HEK293 (cell line): Measurements from ENCODE around the gene PARD3.

Experiments
- CTCF ChIA-PET: fragments of 350-600 bp; formaldehyde crosslinking; extraction: SDS; loops from one replicate; lab custom pipeline; 2021; ENCODE audit warnings: antibody characterized with exemption; lab: Yijun Ruan, JAX
- POLR2A ChIA-PET: fragments of 300-600 bp; formaldehyde crosslinking; extraction: SDS; loops from one replicate; lab custom pipeline; 2020; ENCODE audit warnings: antibody characterized with exemption, inconsistent platforms; lab: Yijun Ruan, JAX
- H3K27ac ChIP-seq: fragments of 200-500 bp; sonication (Bioruptor generic); 2 replicates; pipeline ENCODE4 v1.5.1; 2014; ENCODE audit warnings: low read depth, low read length, control low read depth, inconsistent platforms; ENCODE audit errors: extremely low read depth
- H3K36me3 ChIP-seq, 2 experiments: fragments of 200-500 bp in 1 of 2; sonication (Bioruptor generic) in 1 of 2; 1 replicate in 1 of 2; 2 replicates in 1 of 2; pipeline ENCODE4 v1.5.1; 2014 to 2017; ENCODE audit warnings: inconsistent platforms in 2 of 2, low read length in 2 of 2; ENCODE audit not compliant: control insufficient read depth in 2 of 2, insufficient read depth in 1 of 2
- H3K4me1 ChIP-seq: fragments of 200-500 bp; sonication (Bioruptor generic); 2 replicates; pipeline ENCODE4 v1.5.1; 2014; ENCODE audit warnings: mild to moderate bottlenecking, low read length, inconsistent platforms; ENCODE audit not compliant: control insufficient read depth, insufficient read depth
- H3K4me3 ChIP-seq: 2 replicates; pipeline ENCODE4 v1.5.1; 2011; ENCODE audit warnings: low read depth, mild to moderate bottlenecking, control low read depth, low read length, moderate library complexity
- H3K9me3 ChIP-seq: fragments of 200-500 bp; sonication (Bioruptor generic); 2 replicates; pipeline ENCODE4 v1.5.1; 2014; ENCODE audit warnings: low read depth, low read length, inconsistent platforms; ENCODE audit not compliant: control insufficient read depth, insufficient read depth
- BCL11B ChIP-seq: fragments of 450-650 bp; formaldehyde crosslinking; IDR thresholded peaks from 2 replicates; pipeline ENCODE4 v1.5.1; 2016; ENCODE audit warnings: low read depth, missing biosample characterization, missing genetic modification characterization
- BCL6B ChIP-seq: fragments of 450-650 bp; formaldehyde crosslinking; IDR thresholded peaks from 2 replicates; pipeline ENCODE4 v1.5.1; 2017; ENCODE audit warnings: missing biosample characterization, missing genetic modification characterization
- HOXD13 ChIP-seq: sonication (generic); formaldehyde crosslinking; IDR thresholded peaks from 2 replicates; pipeline ENCODE4 v1.8.0; 2022; ENCODE audit warnings: missing genetic modification reagents, borderline replicate concordance
- KLF16 ChIP-seq: fragments of 450-650 bp; formaldehyde crosslinking; IDR thresholded peaks from 2 replicates; pipeline ENCODE4 v1.5.1; 2017; ENCODE audit warnings: missing biosample characterization, missing genetic modification characterization
- OVOL3 ChIP-seq: fragments of 450-650 bp; formaldehyde crosslinking; IDR thresholded peaks from 2 replicates; pipeline ENCODE4 v1.5.1; 2016; ENCODE audit warnings: missing biosample characterization, missing genetic modification characterization
- SETDB1 ChIP-seq: IDR thresholded peaks from one replicate; pipeline ENCODE4 v1.6.1; 2017; ENCODE audit warnings: mild to moderate bottlenecking, low read length, moderate library complexity, mixed read lengths; ENCODE audit not compliant: insufficient read length
- SP7 ChIP-seq: fragments of 450-650 bp; formaldehyde crosslinking; IDR thresholded peaks from 2 replicates; pipeline ENCODE4 v1.5.1; 2016; ENCODE audit warnings: missing biosample characterization, missing genetic modification characterization
- ZBTB1 ChIP-seq: fragments of 450-650 bp; formaldehyde crosslinking; IDR thresholded peaks from 2 replicates; pipeline ENCODE4 v1.5.1; 2016; ENCODE audit warnings: missing biosample characterization, missing genetic modification characterization
- ZFP37 ChIP-seq: fragments of 450-650 bp; formaldehyde crosslinking; IDR thresholded peaks from 2 replicates; pipeline ENCODE4 v1.5.1; 2016; ENCODE audit warnings: missing biosample characterization, missing genetic modification characterization
- ZFP41 ChIP-seq: fragments of 450-650 bp; formaldehyde crosslinking; IDR thresholded peaks from 2 replicates; pipeline ENCODE4 v1.5.1; 2016; ENCODE audit warnings: missing biosample characterization, missing genetic modification characterization, borderline replicate concordance
- ZNF10 ChIP-seq: fragments of 450-650 bp; formaldehyde crosslinking; IDR thresholded peaks from 2 replicates; pipeline ENCODE4 v1.5.1; 2017; ENCODE audit warnings: missing biosample characterization, missing genetic modification characterization
- ZNF114 ChIP-seq: fragments of 450-650 bp; formaldehyde crosslinking; IDR thresholded peaks from 2 replicates; pipeline ENCODE4 v1.5.0; 2017; ENCODE audit warnings: missing biosample characterization, missing genetic modification characterization
- ZNF121 ChIP-seq: fragments of 450-650 bp; formaldehyde crosslinking; IDR thresholded peaks from 2 replicates; pipeline ENCODE4 v1.5.1; 2016; ENCODE audit warnings: missing biosample characterization, missing genetic modification characterization
- ZNF132 ChIP-seq: fragments of 450-650 bp; formaldehyde crosslinking; IDR thresholded peaks from 2 replicates; pipeline ENCODE4 v1.5.1; 2017; ENCODE audit warnings: missing biosample characterization, missing genetic modification characterization, borderline replicate concordance
- ZNF138 ChIP-seq: fragments of 450-650 bp; formaldehyde crosslinking; IDR thresholded peaks from 2 replicates; pipeline ENCODE4 v1.5.1; 2016; ENCODE audit warnings: missing biosample characterization, missing genetic modification characterization, borderline replicate concordance
- ZNF157 ChIP-seq: fragments of 450-650 bp; formaldehyde crosslinking; IDR thresholded peaks from 2 replicates; pipeline ENCODE4 v1.5.1; 2016; ENCODE audit warnings: missing biosample characterization, missing genetic modification characterization
- ZNF16 ChIP-seq: fragments of 450-650 bp; formaldehyde crosslinking; IDR thresholded peaks from 2 replicates; pipeline ENCODE4 v1.5.1; 2016; ENCODE audit warnings: low read depth, missing biosample characterization, missing genetic modification characterization
- ZNF280C ChIP-seq: fragments of 450-650 bp; formaldehyde crosslinking; IDR thresholded peaks from 2 replicates; pipeline ENCODE4 v1.5.1; 2016; ENCODE audit warnings: missing biosample characterization, missing genetic modification characterization
- ZNF311 ChIP-seq: fragments of 450-650 bp; formaldehyde crosslinking; IDR thresholded peaks from 2 replicates; pipeline ENCODE4 v1.5.1; 2017; ENCODE audit warnings: missing biosample characterization, missing genetic modification characterization, borderline replicate concordance
- ZNF335 ChIP-seq: fragments of 450-650 bp; formaldehyde crosslinking; conservative IDR thresholded peaks from 2 replicates; pipeline ENCODE4 v1.5.1; 2016; ENCODE audit warnings: missing biosample characterization, missing genetic modification characterization
- ZNF394 ChIP-seq: fragments of 450-650 bp; formaldehyde crosslinking; IDR thresholded peaks from 2 replicates; pipeline ENCODE4 v1.5.1; 2016; ENCODE audit warnings: missing biosample characterization, missing genetic modification characterization, mild to moderate bottlenecking, moderate library complexity, borderline replicate concordance
- ZNF555 ChIP-seq: fragments of 450-650 bp; formaldehyde crosslinking; conservative IDR thresholded peaks from 2 replicates; pipeline ENCODE4 v1.5.1; 2017; ENCODE audit warnings: missing biosample characterization, mild to moderate bottlenecking, missing genetic modification characterization, inconsistent platforms
- ZNF654 ChIP-seq: fragments of 450-650 bp; formaldehyde crosslinking; IDR thresholded peaks from 2 replicates; pipeline ENCODE4 v1.5.1; 2016; ENCODE audit warnings: low read depth, missing biosample characterization, missing genetic modification characterization
- ZNF677 ChIP-seq: fragments of 450-650 bp; IDR thresholded peaks from 2 replicates; pipeline ENCODE4 v1.5.0; 2018; ENCODE audit warnings: missing biosample characterization, mild to moderate bottlenecking, missing genetic modification characterization, moderate library complexity
- ZNF701 ChIP-seq: fragments of 450-650 bp; formaldehyde crosslinking; IDR thresholded peaks from 2 replicates; pipeline ENCODE4 v1.5.1; 2016; ENCODE audit warnings: missing biosample characterization, missing genetic modification characterization
- ZNF704 ChIP-seq: fragments of 450-650 bp; formaldehyde crosslinking; IDR thresholded peaks from 2 replicates; pipeline ENCODE4 v1.5.1; 2016; ENCODE audit warnings: missing biosample characterization, missing genetic modification characterization
- ZNF76 ChIP-seq: fragments of 450-650 bp; formaldehyde crosslinking; IDR thresholded peaks from 2 replicates; pipeline ENCODE4; 2016; ENCODE audit warnings: low read depth, missing biosample characterization, missing genetic modification characterization, borderline replicate concordance
- ZSCAN30 ChIP-seq: fragments of 450-650 bp; IDR thresholded peaks from 2 replicates; pipeline ENCODE4 v1.5.1; 2018; ENCODE audit warnings: missing biosample characterization, mild to moderate bottlenecking, missing genetic modification characterization, moderate library complexity

Gene PARD3

GRCh38 chr10:34299105-34299611 is 515.9 kb downstream of the PARD3 start:
- no peaks in the 10 kb centered on the region for H3K36me3 ChIP-seq
- H3K9me3 ChIP-seq: no peaks in the 10 kb centered on the region
- POLR2A ChIA-PET: no interaction called here
- TF ChIP-seq ZBTB1 (tag by site-specific recombination) (no peak), ZNF138 (no peak), SP7 (tag by site-specific recombination) (no peak), ZNF311 (no peak)
- H3K4me1 ChIP-seq: 0 out of 2 replicates have a peak, but pooled peaks cover 4% of the 10 kb centered on the region
- no peak overlapping the region for H3K27ac ChIP-seq
- H3K4me3 ChIP-seq: no peak overlapping the region
- CTCF ChIA-PET: interaction anchor here (0.6 kb wide), 1 partner anchor 221 kb away, joined by 3 read pairs; no protein-coding TSS in a partner anchor

GRCh38 chr10:34298346-34298818 is 516.7 kb downstream of the PARD3 start:
- no peak overlapping the region for H3K4me3 ChIP-seq
- H3K36me3 ChIP-seq: no peaks in the 10 kb centered on the region
- no peak for TF ChIP-seq ZBTB1 (tag by site-specific recombination)
- no peak for TF ChIP-seq SETDB1
- TF ChIP-seq ZNF16 (tag by site-specific recombination): no peak
- TF ChIP-seq BCL6B (tag by site-specific recombination): no peak
- TF ChIP-seq ZNF10 (tag by site-specific recombination): no peak
- no peak for TF ChIP-seq ZNF394 (tag by site-specific recombination)
- TF ChIP-seq ZNF704 (tag by site-specific recombination): no peak
- TF ChIP-seq ZSCAN30 (tag by site-specific recombination): no peak
- TF ChIP-seq ZFP41: no peak
- TF ChIP-seq ZNF677 (tag by site-specific recombination): no peak
- TF ChIP-seq ZNF335 (tag by site-specific recombination): no peak
- TF ChIP-seq ZNF654 (tag by site-specific recombination): no peak
- no peak for TF ChIP-seq ZNF121 (tag by site-specific recombination)
- POLR2A ChIA-PET: no interaction called here
- H3K4me1 ChIP-seq: 0 out of 2 replicates have a peak, but pooled peaks cover 4% of the 10 kb centered on the region
- CTCF ChIA-PET: interaction anchor here (1.2 kb wide), 1 partner anchor 1182 kb away, joined by 3 read pairs; no protein-coding TSS in a partner anchor
- H3K9me3 ChIP-seq: no peaks in the 10 kb centered on the region
- H3K27ac ChIP-seq: no peak overlapping the region

- CTCF ChIA-PET: interaction anchor here (1.2 kb wide), 1 partner anchor 1182 kb away, joined by 3 read pairs; no protein-coding TSS in a partner anchor
- no peak overlapping the region for H3K27ac ChIP-seq
- TF ChIP-seq ZNF654 (tag by site-specific recombination): no peak
- TF ChIP-seq ZNF132 (tag by site-specific recombination): no peak
- TF ChIP-seq ZNF76: no peak
- no peak for TF ChIP-seq ZNF114 (tag by site-specific recombination)
- TF ChIP-seq ZNF280C: no peak
- no peak for TF ChIP-seq OVOL3 (tag by site-specific recombination)
- TF ChIP-seq HOXD13 (CRISPR knock-in tag): no peak
- TF ChIP-seq ZNF701 (tag by site-specific recombination): no peak
- TF ChIP-seq KLF16 (tag by site-specific recombination): no peak
- no peak for TF ChIP-seq ZNF157
- TF ChIP-seq BCL11B: no peak
- no peak for TF ChIP-seq ZFP37 (tag by site-specific recombination)
- no peak for TF ChIP-seq ZNF555
- POLR2A ChIA-PET: no interaction called here
- H3K9me3 ChIP-seq: no peaks in the 10 kb centered on the region
- no peak overlapping the region for H3K4me3 ChIP-seq
- no peaks in the 10 kb centered on the region for H3K36me3 ChIP-seq
- H3K4me1 ChIP-seq: peaks cover 5% of the 10 kb centered on the region; the same call in 1 of the 2 replicates
Observed at GRCh38 chr10:34297541-34298345, 517.4 kb downstream of the PARD3 start.
